Naive thymus-derived CD8-positive, alpha-beta T cell (primary cell): ENCODE data around the gene CBY3. TPM values are rescaled to one million over a fixed set of nuclear protein-coding genes. Genes with fewer than 3 reads are reported as not detected.
"Not testable (repeated sequence)": the region's sequence is repeated elsewhere in the genome, so short reads cannot be mapped to it uniquely, and the experiment has no call there.

ENCODE experiments used
- ATAC-seq, 2 donors: fragments of 150-1000 bp; cut with Tn5 transposase in 1 of 2; sonication (Bioruptor Pico), chemical (Tn5 transposase) in 1 of 2; 1 replicate in 1 of 2; 2 replicates in 1 of 2; pipeline ENCODE4 v1.10.0; 2021; ENCODE audit warnings: mild to moderate bottlenecking in 2 of 2, moderate library complexity in 2 of 2
- POLR2A ChIA-PET: fragments of 350-600 bp; sonication (Branson Sonifier 250); formaldehyde crosslinking; loops from one replicate; lab custom pipeline; 2021; ENCODE audit warnings: antibody characterized with exemption; lab: Charles Lee
- DNase-seq, 10 donors: peaks; one replicate each; pipeline versions ENCODE4 v3.0.0 to v3.0.0-alpha.2; 2020 to 2022
- H3K27ac Mint-ChIP-seq, 10 donors: one replicate each; pipeline ENCODE4 v1.8.0; 2020 to 2022; ENCODE audit warnings: mild to moderate bottlenecking in 10 of 10, mixed read lengths in 10 of 10, moderate library complexity in 4 of 10, inconsistent platforms in 1 of 10
- H3K27me3 Mint-ChIP-seq, 5 donors: one replicate each; pipeline ENCODE4 v1.8.0; 2021 to 2022; ENCODE audit warnings: mixed read lengths in 5 of 5
- H3K36me3 Mint-ChIP-seq, 3 donors: one replicate each; pipeline ENCODE4 v1.8.0; 2020 to 2022; ENCODE audit warnings: mixed read lengths in 3 of 3, mild to moderate bottlenecking in 2 of 3, inconsistent platforms in 1 of 3
- H3K4me1 Mint-ChIP-seq, 4 donors: one replicate each; pipeline ENCODE4 v1.8.0; 2021 to 2022; ENCODE audit warnings: mixed read lengths in 4 of 4
- H3K4me3 Mint-ChIP-seq, 10 donors: one replicate each; pipeline ENCODE4 v1.8.0; 2020 to 2022; ENCODE audit warnings: mild to moderate bottlenecking in 10 of 10, mixed read lengths in 10 of 10, moderate library complexity in 6 of 10, inconsistent platforms in 1 of 10
- H3K9me3 Mint-ChIP-seq, 9 donors: one replicate each; pipeline ENCODE4 v1.8.0; 2020 to 2022; ENCODE audit warnings: mixed read lengths in 9 of 9, mild to moderate bottlenecking in 3 of 9, inconsistent platforms in 1 of 9, moderate library complexity in 1 of 9
- polyA plus RNA-seq, 3 donors: library from polyadenylated mRNA; unstranded; fragments of 300-500 nt; fragmentation: Illumina TruSeq; gene quantifications; one replicate each; pipeline ENCODE4 v1.2.3, GENCODE V29; 2021
- total RNA-seq, 8 experiments: library from RNA in 2 of 8; stranded (reverse) in 2 of 8; gene quantifications; one replicate each; pipeline ENCODE4 v1.2.3 and lab custom pipeline; 2021 to 2026

The CBY3 gene
- total and polyA plus RNA-seq, 5 experiments from 2014 or later: 0.62 to 0.99 (median 0.66) TPM; not detected in 2

GRCh38 chr5:179697993-179698934 is 17.4 kb upstream of the CBY3 start:
- H3K4me3 Mint-ChIP-seq: peak overlapping the region; percentile 90 to 99 (median 97)
- H3K36me3 Mint-ChIP-seq: peaks cover 0 to 7% (median 0%) of the 10 kb centered on the region in 3 donors
- peak overlapping the region; percentile 94 to 99 (median 99) for H3K27ac Mint-ChIP-seq
- peaks cover 17 to 54% (median 43%) of the 10 kb centered on the region in 4 donors for H3K4me1 Mint-ChIP-seq
- no peaks in the 10 kb centered on the region for H3K27me3 Mint-ChIP-seq
- DNase-seq: peak; percentile 96 to 99 (median 98)
- POLR2A ChIA-PET: interaction anchor here (0.8 to 4.7 kb wide), 9 partner anchors 11 to 373 kb away, joined by 3 to 39 read pairs (median 8); partner anchors contain the start of genes CBY3, HNRNPH1, MAML1 and RNF130
- H3K9me3 Mint-ChIP-seq: no peaks in the 10 kb centered on the region
- ATAC-seq: peak; percentile 89

GRCh38 chr5:179697543-179697942 is 16.7 kb upstream of the CBY3 start:
- not testable (repeated sequence) for ATAC-seq, H3K9me3 Mint-ChIP-seq, H3K36me3 Mint-ChIP-seq, H3K27me3 Mint-ChIP-seq, DNase-seq
- H3K4me1 Mint-ChIP-seq: peaks cover 16 to 48% (median 38%) of the 10 kb centered on the region in 4 donors
- peak overlapping the region; percentile 23 to 98 (median 96) for H3K4me3 Mint-ChIP-seq
- POLR2A ChIA-PET: interaction anchor here (1.0 to 4.7 kb wide), 9 partner anchors 10 to 147 kb away, joined by 3 to 39 read pairs (median 8); partner anchors contain the start of genes CBY3, HNRNPH1, MAML1 and RUFY1
- H3K27ac Mint-ChIP-seq: peak overlapping the region; percentile 94 to 99 (median 99)

GRCh38 chr5:179697108-179697507 is 16.3 kb upstream of the CBY3 start:
- POLR2A ChIA-PET: interaction anchor here (1.0 to 4.7 kb wide), 9 partner anchors 9 to 147 kb away, joined by 3 to 39 read pairs (median 8); partner anchors contain the start of genes CBY3, HNRNPH1, MAML1 and RUFY1
- peak overlapping the region in 8 of 10 donors; percentile 23 to 98 (median 94) for H3K4me3 Mint-ChIP-seq
- H3K9me3 Mint-ChIP-seq: no peaks in the 10 kb centered on the region
- peaks cover 12 to 44% (median 34%) of the 10 kb centered on the region in 4 donors for H3K4me1 Mint-ChIP-seq
- ATAC-seq (no peak), DNase-seq (no peak)
- H3K27me3 Mint-ChIP-seq: no peaks in the 10 kb centered on the region
- H3K36me3 Mint-ChIP-seq: peaks cover 0 to 2% (median 0%) of the 10 kb centered on the region in 3 donors
- H3K27ac Mint-ChIP-seq: peak overlapping the region in 8 of 10 donors; percentile 94 to 99 (median 99)

GRCh38 chr5:179696603-179697002 is 15.8 kb upstream of the CBY3 start:
- Mint-ChIP-seq H3K4me1 (peaks cover 12 to 41% (median 31%) of the 10 kb centered on the region in 4 donors), H3K36me3 (no peaks in the 10 kb centered on the region), H3K27me3 (no peaks in the 10 kb centered on the region), H3K4me3 (peak overlapping the region in 3 of 10 donors; percentile 33 to 58 (median 47)), H3K9me3 (no peaks in the 10 kb centered on the region), H3K27ac (peak overlapping the region in 4 of 10 donors; percentile 14 to 94 (median 26))
- ATAC-seq (no peak), DNase-seq (no peak)
- POLR2A ChIA-PET: interaction anchor here (1.0 to 4.7 kb wide), 6 partner anchors 17 to 146 kb away, joined by 3 to 39 read pairs (median 6); partner anchors contain the start of genes CBY3, HNRNPH1 and RUFY1

GRCh38 chr5:179694561-179694960 is 13.7 kb upstream of the CBY3 start:
- POLR2A ChIA-PET: interaction anchor here (0.7 to 4.7 kb wide), 2 partner anchors 15 to 191 kb away, joined by 3 to 39 read pairs; partner anchors contain the start of gene CBY3
- no peaks in the 10 kb centered on the region for H3K36me3 Mint-ChIP-seq
- no peaks in the 10 kb centered on the region for H3K9me3 Mint-ChIP-seq
- DNase-seq (no peak), ATAC-seq (no peak)
- peaks cover 7 to 28% (median 15%) of the 10 kb centered on the region in 4 donors for H3K4me1 Mint-ChIP-seq
- H3K27ac Mint-ChIP-seq: peak overlapping the region in 1 of 10 donors; percentile 6
- no peaks in the 10 kb centered on the region for H3K27me3 Mint-ChIP-seq
- no peak overlapping the region for H3K4me3 Mint-ChIP-seq

- not testable (repeated sequence) for H3K4me1 Mint-ChIP-seq
These were observed 8.4 kb upstream of the CBY3 start for GRCh38 chr5:179689212-179689611.

GRCh38 chr5:179680014-179680779 is 637 bp downstream of the CBY3 start:
- H3K4me3 Mint-ChIP-seq: peak overlapping the region; percentile 47 to 86 (median 74)
- ATAC-seq: no peak
- POLR2A ChIA-PET: interaction anchor here (0.6 to 4.8 kb wide), 10 partner anchors 9 to 406 kb away, joined by 3 to 39 read pairs (median 6); partner anchors contain the start of genes CANX, HNRNPH1 and MAML1
- no peaks in the 10 kb centered on the region for H3K27me3 Mint-ChIP-seq
- no peaks in the 10 kb centered on the region for H3K9me3 Mint-ChIP-seq
- peak overlapping the region in 9 of 10 donors; percentile 48 to 93 (median 82) for H3K27ac Mint-ChIP-seq
- DNase-seq: no peak
- H3K36me3 Mint-ChIP-seq: peaks cover 0 to 3% (median 0%) of the 10 kb centered on the region in 3 donors
- peaks cover 17 to 52% (median 31%) of the 10 kb centered on the region in 4 donors for H3K4me1 Mint-ChIP-seq

More at GRCh38 chr5:179689212-179689611, 8.4 kb upstream of the CBY3 start:
- not testable (repeated sequence) for H3K27ac Mint-ChIP-seq, H3K4me3 Mint-ChIP-seq, H3K36me3 Mint-ChIP-seq, ATAC-seq, H3K9me3 Mint-ChIP-seq, H3K27me3 Mint-ChIP-seq, DNase-seq
- POLR2A ChIA-PET: interaction anchor here (0.6 kb wide), 1 partner anchor 9 kb away, joined by 6 read pairs; no protein-coding TSS in a partner anchor

GRCh38 chr5:179679014-179679674 is 1.7 kb downstream of the CBY3 start:
- H3K4me3 Mint-ChIP-seq: peak overlapping the region; percentile 94 to 100 (median 96)
- H3K36me3 Mint-ChIP-seq: peaks cover 0 to 3% (median 0%) of the 10 kb centered on the region in 3 donors
- peak; percentile 23 to 41 for ATAC-seq
- no peaks in the 10 kb centered on the region for H3K27me3 Mint-ChIP-seq
- no peaks in the 10 kb centered on the region for H3K9me3 Mint-ChIP-seq
- peaks cover 17 to 52% (median 31%) of the 10 kb centered on the region in 4 donors for H3K4me1 Mint-ChIP-seq
- DNase-seq: peak in 9 of 10 donors; percentile 41 to 78 (median 52)
- H3K27ac Mint-ChIP-seq: peak overlapping the region; percentile 84 to 99 (median 96)
- POLR2A ChIA-PET: interaction anchor here (0.7 to 4.8 kb wide), 12 partner anchors 12 to 161 kb away, joined by 3 to 39 read pairs (median 7); partner anchors contain the start of genes CANX, HNRNPH1, MAML1 and RUFY1

GRCh38 chr5:179678223-179679013 is 2.4 kb downstream of the CBY3 start:
- H3K27ac Mint-ChIP-seq: peak overlapping the region; percentile 93 to 99 (median 97)
- H3K36me3 Mint-ChIP-seq: peaks cover 0 to 3% (median 0%) of the 10 kb centered on the region in 3 donors
- peak; percentile 85 to 87 for ATAC-seq
- POLR2A ChIA-PET: interaction anchor here (0.6 to 4.8 kb wide), 13 partner anchors 11 to 1474 kb away, joined by 3 to 39 read pairs (median 8); partner anchors contain the start of genes CANX, HNRNPAB, HNRNPH1 and MAML1
- peaks cover 17 to 50% (median 31%) of the 10 kb centered on the region in 4 donors for H3K4me1 Mint-ChIP-seq
- peak; percentile 87 to 95 (median 92) for DNase-seq
- no peaks in the 10 kb centered on the region for H3K9me3 Mint-ChIP-seq
- H3K27me3 Mint-ChIP-seq: no peaks in the 10 kb centered on the region
- peak overlapping the region; percentile 94 to 100 (median 96) for H3K4me3 Mint-ChIP-seq

- no peaks in the 10 kb centered on the region for H3K9me3 Mint-ChIP-seq
- H3K27ac Mint-ChIP-seq: no peak overlapping the region
- POLR2A ChIA-PET: no interaction called here
- peak in 5 of 10 donors; percentile 24 to 35 (median 31) for DNase-seq
- peak; percentile 53 to 64 for ATAC-seq
- peaks cover 0 to 1% (median 0%) of the 10 kb centered on the region in 5 donors for H3K27me3 Mint-ChIP-seq
- peaks cover 0 to 7% (median 0%) of the 10 kb centered on the region in 3 donors for H3K36me3 Mint-ChIP-seq
- no peak overlapping the region for H3K4me3 Mint-ChIP-seq
- H3K4me1 Mint-ChIP-seq: no peaks in the 10 kb centered on the region
These were observed 12.4 kb downstream of the CBY3 start for GRCh38 chr5:179668391-179668790.
